GDM1 (cell line): ENCODE results near the gene VEGFA.

ENCODE experiments used
- DNase-seq: peaks from one replicate; lab custom pipeline; 2025; lab: John Stamatoyannopoulos, UW

Gene VEGFA

DNA sequence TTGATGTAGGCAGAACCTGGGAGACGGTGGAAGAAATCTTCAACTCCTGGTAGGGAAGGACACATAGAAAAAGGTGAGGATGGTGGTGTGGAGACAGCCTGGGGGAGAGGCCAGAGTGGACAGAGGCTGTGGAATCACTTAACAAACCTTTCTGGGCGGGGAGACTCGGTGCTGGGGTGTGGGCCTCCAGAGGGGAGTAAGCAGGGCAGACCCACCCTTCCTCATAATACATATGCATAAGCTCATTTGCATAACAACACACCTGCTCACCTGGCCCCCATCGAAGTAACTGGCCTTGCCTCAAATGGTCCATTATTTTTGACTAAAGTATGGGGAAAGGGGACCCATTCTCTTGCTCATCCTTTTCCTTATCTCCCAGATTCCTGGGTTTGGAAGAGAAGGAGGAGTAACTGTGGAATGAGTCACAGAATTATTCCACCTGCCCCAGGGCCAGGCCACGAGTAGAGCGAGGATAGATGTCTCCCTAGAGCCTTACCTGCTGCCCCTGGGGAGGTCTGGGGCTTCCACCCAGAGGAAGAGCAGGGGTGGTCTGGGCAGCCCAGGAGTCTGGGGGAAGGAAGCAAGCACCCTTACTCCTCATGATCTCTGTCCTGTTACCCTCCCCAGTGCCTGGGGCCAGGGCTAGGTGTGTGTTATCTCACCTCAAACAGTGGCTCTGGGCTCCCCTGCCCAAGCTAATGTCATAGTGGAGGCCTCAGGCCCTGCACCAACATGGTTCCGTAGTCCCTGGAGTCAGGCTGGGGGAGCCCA is 10.7 kb upstream of the VEGFA start:
- no peak for DNase-seq

- DNase-seq: no peak
Measured at GRCh38 chr6:43759907-43760206, 10.2 kb upstream of the VEGFA start.

DNA sequence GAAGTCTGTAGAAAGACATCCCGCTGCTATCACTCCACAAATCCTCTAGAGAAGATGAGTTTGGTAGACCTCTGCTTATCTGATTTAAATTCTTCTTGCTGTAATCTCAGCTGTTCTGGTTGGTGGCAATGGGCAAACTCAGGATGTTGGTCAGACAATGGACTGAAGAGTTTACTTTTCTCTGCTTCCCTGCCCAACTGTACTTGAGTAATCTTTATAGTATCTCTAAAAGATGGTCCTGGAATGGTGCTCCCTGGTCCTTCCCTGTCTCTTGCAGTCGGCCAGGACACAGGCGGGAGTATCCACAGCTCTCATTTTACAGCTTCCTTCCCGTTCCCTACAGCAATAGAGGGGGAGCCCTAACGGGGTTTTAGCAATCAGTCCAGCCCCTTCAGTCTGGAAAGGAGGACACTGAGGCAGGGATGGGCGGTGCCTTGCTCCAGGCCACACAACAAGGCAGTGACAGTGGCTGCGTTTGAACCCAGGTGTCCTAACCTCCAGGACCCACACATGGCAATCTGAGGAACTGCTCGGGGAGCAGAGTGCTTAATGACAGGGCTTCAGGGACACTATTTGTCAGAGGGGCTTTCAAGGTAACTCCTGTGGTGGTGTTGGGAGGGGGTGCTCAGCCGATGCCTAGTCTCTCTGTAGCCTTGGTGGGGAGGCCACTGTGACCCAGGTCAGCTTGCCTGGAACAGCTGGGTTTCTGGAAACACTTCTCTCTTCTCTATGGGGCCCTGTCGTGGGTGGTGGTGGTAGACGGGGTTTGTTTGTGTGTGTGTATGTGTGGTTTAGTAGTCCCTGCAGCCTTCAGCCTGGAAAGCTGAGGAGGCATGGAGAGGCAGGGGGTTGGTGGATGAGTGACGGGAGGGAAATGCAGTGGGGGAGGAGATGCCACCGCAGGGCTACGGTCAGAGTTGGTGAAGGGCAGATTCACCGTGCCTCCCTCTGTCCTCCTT is 9.5 kb upstream of the VEGFA start:
- no peak for DNase-seq

DNA sequence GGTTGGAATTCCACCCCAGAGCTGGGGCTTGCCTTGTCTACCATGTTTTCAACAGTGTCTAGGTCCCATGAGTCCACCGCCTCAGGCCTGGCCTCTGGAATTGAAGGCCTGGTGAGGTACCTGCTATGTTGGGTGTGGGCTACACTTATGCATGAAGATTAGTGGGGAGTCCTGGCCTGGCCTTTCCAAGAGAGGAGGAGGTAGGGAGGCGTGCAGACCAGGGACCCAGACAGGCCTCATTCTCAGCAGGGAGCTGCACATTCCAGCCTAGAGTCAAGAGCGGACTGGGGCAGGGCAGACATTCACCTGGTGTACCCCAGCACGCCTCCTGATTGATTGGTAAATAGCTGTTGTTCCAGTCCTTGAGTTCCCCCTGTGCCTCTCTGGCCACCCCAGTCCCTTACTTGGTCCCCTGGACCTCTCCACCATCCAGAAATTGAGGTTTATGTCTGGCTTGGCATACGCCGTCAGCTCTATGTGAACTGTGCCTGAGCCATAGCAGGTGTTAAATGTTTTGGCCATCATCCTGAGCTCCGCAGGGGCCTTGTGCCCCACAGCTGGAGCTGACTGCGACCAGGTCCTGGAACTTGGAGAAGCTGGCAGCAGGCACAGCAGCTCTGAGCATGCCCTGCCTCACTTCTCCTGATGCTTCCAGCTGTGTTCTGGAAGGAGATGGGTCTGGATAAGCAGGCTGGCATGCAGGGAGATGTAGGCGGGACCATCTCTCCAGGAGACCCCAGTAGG is 8.2 kb upstream of the VEGFA start:
- no peak for DNase-seq

DNA sequence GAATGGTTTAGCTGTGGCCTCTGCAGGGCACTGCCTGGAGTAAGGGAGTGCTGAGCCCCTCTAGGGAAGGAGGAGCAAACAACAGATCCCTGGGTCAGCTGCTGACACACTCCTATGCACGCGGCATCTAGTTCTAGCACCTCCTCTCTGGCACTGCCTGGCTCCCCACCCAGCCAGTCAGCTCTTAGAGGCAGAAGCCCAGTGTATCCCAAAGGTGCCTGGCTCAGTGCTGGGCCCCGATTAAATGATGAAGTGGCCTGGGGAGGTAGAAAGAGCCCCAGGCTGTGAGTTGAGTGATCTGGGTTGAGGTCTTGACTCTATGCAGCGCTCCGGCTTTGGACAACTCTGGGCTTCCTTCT is 7.6 kb upstream of the VEGFA start:
- DNase-seq: no peak

- DNase-seq: no peak
Measured at GRCh38 chr6:43762966-43763695, 6.9 kb upstream of the VEGFA start.

DNA sequence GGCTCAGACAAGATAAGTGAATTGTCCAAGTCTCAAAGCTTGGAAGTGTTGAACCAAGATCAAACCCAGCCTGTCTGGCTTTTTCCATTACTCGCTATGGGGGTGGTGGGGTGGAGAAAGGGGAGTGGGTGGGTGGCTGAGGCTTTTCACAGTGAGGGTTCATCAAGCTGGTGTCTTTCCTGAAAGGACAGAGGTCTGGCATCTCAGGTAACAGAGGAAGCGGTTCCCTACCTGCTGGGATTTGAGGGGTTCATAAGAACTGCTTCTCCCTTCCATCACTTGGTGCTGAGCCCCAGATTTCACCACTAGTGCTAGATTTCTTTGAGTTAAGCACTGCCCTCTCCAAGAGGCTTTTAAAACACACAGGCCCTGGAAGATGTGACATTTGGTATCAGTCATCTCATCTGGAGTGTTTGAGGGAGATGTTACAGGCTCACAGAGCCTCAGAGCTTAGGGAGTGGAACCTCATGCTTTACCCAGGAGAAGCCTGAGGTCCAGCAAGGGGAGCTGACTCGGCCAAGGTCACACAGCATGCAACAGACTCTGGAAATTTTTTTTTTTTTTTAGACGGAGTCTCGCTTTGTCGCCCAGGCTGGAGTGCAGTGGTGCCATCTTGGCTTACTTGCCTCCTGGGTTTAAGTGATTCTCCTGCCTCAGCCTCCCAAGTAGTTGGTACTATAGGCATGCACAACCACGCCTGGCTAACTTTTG is 6.0 kb upstream of the VEGFA start:
- no peak for DNase-seq

DNA sequence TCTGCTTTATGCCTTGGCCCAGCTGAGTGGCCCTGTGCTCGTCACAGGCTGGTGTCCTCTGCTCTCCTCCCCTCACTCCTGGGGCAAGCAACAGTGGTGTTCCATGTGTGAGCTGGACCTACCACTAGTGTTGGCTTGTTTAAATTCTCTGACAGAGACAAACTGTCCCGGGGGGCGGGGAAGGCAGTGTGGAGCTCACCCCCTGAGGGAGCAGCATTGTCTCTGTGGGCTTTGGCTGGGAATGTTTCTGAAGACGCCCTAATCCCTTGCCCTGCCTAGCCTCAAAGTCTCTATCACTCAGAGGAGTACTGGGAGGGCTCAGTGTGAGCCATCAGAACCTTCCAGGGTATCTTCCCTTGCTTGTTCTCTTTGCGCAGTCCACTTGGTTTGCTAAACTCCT is 5.2 kb upstream of the VEGFA start:
- DNase-seq: no peak

- no peak for DNase-seq
Measured at GRCh38 chr6:43765776-43766499, 4.1 kb upstream of the VEGFA start.

DNA sequence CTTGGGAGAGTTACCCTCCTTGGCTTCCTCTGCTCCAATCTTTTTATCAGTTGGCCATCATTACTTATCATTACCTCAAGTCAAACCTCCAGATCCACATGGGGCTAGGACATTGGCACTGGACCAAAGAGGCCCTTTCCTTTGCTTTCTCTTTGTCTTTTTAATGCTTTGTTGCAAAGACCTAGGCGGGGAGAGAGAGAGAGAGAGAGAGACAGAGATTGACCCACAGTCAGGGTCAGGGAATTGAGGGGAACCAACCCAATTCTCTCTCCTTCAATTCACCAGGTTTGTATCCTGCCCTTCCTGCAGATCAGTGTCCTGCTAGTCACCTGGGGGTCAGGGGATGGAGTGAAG is 3.5 kb upstream of the VEGFA start:
- no peak for DNase-seq

DNA sequence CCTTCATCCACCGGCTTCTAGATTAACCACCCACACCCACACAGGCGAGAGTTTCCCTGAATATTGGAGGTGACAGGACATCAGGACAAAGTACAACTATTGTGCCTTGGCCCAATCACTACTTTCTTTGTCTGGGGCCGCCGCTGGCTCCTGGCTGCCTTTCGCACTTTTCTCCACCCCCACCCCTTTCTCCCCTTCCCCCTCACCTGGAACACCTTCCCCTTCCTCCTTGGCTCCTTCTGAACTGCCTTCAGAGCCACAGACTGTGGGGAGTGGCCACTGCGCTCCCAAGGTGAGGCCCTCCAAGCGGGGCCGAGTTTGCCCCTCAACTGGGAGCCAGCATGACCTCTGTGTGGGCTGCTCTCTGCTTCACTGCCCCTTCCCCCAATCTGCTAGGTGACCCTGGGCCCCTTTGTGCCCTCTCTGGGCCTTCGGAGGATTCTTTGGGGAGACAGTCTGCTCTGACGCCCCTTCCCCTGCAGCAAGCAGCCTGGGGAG is 3.0 kb upstream of the VEGFA start:
- no peak for DNase-seq

- DNase-seq: no peak
Measured at GRCh38 chr6:43767553-43768505, 2.2 kb upstream of the VEGFA start.

DNA sequence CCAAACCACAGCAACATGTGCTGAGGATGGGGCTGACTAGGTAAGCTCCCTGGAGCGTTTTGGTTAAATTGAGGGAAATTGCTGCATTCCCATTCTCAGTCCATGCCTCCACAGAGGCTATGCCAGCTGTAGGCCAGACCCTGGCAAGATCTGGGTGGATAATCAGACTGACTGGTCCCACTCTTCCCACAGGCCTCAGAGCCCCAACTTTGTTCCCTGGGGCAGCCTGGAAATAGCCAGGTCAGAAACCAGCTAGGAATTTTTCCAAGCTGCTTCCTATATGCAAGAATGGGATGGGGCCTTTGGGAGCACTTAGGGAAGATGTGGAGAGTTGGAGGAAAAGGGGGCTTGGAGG is 1.5 kb upstream of the VEGFA start:
- DNase-seq: no peak

GRCh38 chr6:43768983-43769525 is 957 bp upstream of the VEGFA start:
- DNase-seq: no peak

GRCh38 chr6:43770372-43771209 is 580 bp downstream of the VEGFA start:
- peak; percentile 30 for DNase-seq

GRCh38 chr6:43771210-43771857 is 1.3 kb downstream of the VEGFA start:
- DNase-seq: peak; percentile 39

DNA sequence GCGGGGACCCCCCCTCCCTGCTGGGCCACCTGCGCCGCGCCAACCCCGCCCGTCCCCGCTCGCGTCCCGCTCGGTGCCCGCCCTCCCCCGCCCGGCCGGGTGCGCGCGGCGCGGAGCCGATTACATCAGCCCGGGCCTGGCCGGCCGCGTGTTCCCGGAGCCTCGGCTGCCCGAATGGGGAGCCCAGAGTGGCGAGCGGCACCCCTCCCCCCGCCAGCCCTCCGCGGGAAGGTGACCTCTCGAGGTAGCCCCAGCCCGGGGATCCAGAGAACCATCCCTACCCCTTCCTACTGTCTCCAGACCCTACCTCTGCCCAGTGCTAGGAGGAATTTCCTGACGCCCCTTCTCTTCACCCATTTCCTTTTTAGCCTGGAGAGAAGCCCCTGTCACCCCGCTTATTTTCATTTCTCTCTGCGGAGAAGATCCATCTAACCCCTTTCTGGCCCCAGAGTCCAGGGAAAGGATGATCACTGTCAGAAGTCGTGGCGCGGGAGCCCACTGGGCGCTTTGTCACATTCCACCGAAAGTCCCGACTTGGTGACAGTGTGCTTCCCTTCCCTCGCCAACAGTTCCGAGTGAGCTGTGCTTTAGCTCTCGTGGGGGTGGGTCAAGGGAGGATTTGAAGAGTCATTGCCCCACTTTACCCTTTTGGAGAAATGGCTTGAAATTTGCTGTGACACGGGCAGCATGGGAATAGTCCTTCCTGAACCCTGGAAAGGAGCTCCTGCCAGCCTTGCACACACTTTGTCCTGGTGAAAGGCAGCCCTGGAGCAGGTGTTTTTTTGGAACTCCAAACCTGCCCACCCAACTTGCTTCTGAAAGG is 2.1 kb downstream of the VEGFA start:
- DNase-seq: no peak
